Sigmoid colon (tissue), 4 donors: ENCODE results near the gene HHAT.

Experiments used
- EP300 ChIP-seq, 4 donors: sonication (generic); formaldehyde crosslinking; IDR thresholded peaks; one replicate each; pipeline ENCODE4 v1.6.1; 2017; ENCODE audit warnings: antibody characterized with exemption in 4 of 4
- POLR2A ChIP-seq, 2 donors: fragments of 450-650 bp; IDR thresholded peaks; one replicate each; pipeline ENCODE4 v1.6.1; 2016; ENCODE audit warnings: antibody characterized with exemption in 2 of 2, mild to moderate bottlenecking in 2 of 2, moderate library complexity in 2 of 2
- POLR2AphosphoS5 ChIP-seq, 4 donors: sonication (generic); formaldehyde crosslinking; IDR thresholded peaks; one replicate each; pipeline ENCODE4 v1.6.1; 2017; ENCODE audit warnings: antibody characterized with exemption in 4 of 4
- TF ChIP-seq, protein P1 (sequence below), 4 experiments: fragments of 450-650 bp in 3 of 4; fragments of 200-600 bp in 1 of 4; IDR thresholded peaks; one replicate each; pipeline ENCODE4 v1.5.1; 2016 to 2019; ENCODE audit warnings: antibody characterized with exemption in 4 of 4, mild to moderate bottlenecking in 3 of 4, moderate library complexity in 2 of 4

DNA sequence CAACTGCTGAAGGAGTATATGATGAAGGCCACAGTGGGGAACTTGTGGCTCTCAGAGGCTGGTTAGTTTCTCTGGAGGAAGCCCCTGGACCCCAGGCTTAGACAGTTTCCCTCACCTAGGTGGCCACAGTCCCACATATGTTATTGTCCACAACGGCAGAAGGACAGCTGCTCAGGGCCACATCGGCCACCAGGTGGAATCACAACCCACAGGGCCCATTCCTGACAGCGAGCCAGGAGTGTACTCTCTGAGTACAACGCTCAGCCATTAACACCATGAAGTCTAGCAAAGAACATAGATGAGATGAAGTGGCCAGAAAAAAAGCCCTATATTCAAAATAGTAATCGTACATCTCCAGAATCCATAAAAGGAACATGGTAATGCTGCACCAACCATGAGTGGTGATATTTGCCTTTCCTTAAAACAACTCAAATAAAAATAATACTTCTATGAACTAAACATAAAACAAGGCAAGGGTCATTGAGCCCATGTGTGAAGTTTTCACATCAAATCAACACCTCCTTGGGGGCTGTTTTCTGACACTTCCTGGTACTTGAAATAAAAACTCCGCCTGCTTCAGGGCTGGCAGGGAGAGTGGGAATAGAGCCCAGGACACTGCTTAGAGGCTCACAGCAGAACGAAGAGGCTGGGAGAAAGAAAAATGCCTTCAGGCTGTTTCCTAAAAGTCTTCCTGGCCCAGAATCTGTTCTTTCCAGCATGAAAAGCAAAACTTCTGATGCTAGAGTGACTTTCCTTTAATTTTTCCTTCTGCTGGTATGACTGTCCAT is 383.3 kb downstream of the HHAT start:
- TF ChIP-seq, protein P1, sequence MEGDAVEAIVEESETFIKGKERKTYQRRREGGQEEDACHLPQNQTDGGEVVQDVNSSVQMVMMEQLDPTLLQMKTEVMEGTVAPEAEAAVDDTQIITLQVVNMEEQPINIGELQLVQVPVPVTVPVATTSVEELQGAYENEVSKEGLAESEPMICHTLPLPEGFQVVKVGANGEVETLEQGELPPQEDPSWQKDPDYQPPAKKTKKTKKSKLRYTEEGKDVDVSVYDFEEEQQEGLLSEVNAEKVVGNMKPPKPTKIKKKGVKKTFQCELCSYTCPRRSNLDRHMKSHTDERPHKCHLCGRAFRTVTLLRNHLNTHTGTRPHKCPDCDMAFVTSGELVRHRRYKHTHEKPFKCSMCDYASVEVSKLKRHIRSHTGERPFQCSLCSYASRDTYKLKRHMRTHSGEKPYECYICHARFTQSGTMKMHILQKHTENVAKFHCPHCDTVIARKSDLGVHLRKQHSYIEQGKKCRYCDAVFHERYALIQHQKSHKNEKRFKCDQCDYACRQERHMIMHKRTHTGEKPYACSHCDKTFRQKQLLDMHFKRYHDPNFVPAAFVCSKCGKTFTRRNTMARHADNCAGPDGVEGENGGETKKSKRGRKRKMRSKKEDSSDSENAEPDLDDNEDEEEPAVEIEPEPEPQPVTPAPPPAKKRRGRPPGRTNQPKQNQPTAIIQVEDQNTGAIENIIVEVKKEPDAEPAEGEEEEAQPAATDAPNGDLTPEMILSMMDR (IDR thresholded peaks at IDR 0.05) = no peak
- TF ChIP-seq POLR2AphosphoS5 (IDR thresholded peaks at IDR 0.05) (no peak), POLR2A (IDR thresholded peaks at IDR 0.05) (no peak), EP300 (IDR thresholded peaks at IDR 0.05) (no peak)
